WERI-Rb-1 (cell line): ENCODE measurements around the gene SLC6A17.
A peak's percentile ranks its signal among the peaks of the same experiment; 100 is the strongest.

Experiments
- DNase-seq: peaks from one replicate; pipeline ENCODE4 v3.0.0-alpha.2; 2020
- H3K27ac ChIP-seq: fragments of 250-450 bp; sonication (Bioruptor Pico); 2 replicates; pipeline ENCODE4 v1.5.1; 2020; ENCODE audit warnings: mild to moderate bottlenecking, moderate library complexity
- H3K27me3 ChIP-seq: fragments of 250-450 bp; sonication (Bioruptor Pico); 2 replicates; pipeline ENCODE4 v1.5.1; 2021; ENCODE audit warnings: mild to moderate bottlenecking, low read depth, moderate library complexity; ENCODE audit not compliant: insufficient read depth, severe bottlenecking
- H3K36me3 ChIP-seq: fragments of 250-450 bp; sonication (Bioruptor Pico); 2 replicates; pipeline ENCODE4 v1.5.1; 2020; ENCODE audit warnings: mild to moderate bottlenecking, moderate library complexity
- H3K4me3 ChIP-seq: 2 replicates; pipeline ENCODE4 v1.5.1; 2011; ENCODE audit warnings: low read depth, mild to moderate bottlenecking, control low read depth, low read length
- H3K9me3 ChIP-seq: fragments of 250-450 bp; sonication (Bioruptor Pico); 2 replicates; pipeline ENCODE4 v1.5.1; 2021; ENCODE audit warnings: mild to moderate bottlenecking, moderate library complexity; ENCODE audit not compliant: severe bottlenecking
- CTCF ChIP-seq: IDR thresholded peaks from 2 replicates; pipeline ENCODE4 v1.5.1; 2011; ENCODE audit warnings: low read depth, mild to moderate bottlenecking, control low read depth, inconsistent platforms, low read length

The SLC6A17 gene

GRCh38 chr1:110150330-110151174 is at the start of gene SLC6A17:
Gene SLC6A17, plus strand, starts transcription at chr1:110150494. Its CDS starts 16,436 bp downstream, at chr1:110166930.
- Histone ChIP-seq H3K4me3 (peak within 1 kb of the TSS; percentile 47), H3K27me3 (peaks cover 3% of the 10 kb centered on the region)
- peak; percentile 83 for DNase-seq

GRCh38 chr1:110102081-110102480 is 48.2 kb upstream of the SLC6A17 start:
- TF ChIP-seq CTCF, result no peak
- H3K9me3 ChIP-seq, result no peaks in the 10 kb centered on the region
- H3K27me3 ChIP-seq, result no peaks in the 10 kb centered on the region
- H3K27ac ChIP-seq, result no peak overlapping the region
- DNase-seq, result no peak
- no peak overlapping the region for H3K4me3 ChIP-seq
- no peaks in the 10 kb centered on the region for H3K36me3 ChIP-seq

More at GRCh38 chr1:110150330-110151174, at the start of gene SLC6A17:
- Histone ChIP-seq H3K27ac (peak within 1 kb of the TSS; percentile 59), H3K9me3 (no peaks in the 10 kb centered on the region), H3K36me3 (no peaks in the 10 kb centered on the region)
- TF ChIP-seq CTCF, result peak; percentile 57

- peak; percentile 99 for TF ChIP-seq CTCF
- peak overlapping the region; percentile 23; the same call in 1 of the 2 replicates for H3K27ac ChIP-seq
- H3K36me3 ChIP-seq, result no peaks in the 10 kb centered on the region
- H3K4me3 ChIP-seq, result no peak overlapping the region
- no peaks in the 10 kb centered on the region for H3K9me3 ChIP-seq
- DNase-seq, result peak; percentile 84
- no peaks in the 10 kb centered on the region for H3K27me3 ChIP-seq
Observed at GRCh38 chr1:110106013-110106941, 44.0 kb upstream of the SLC6A17 start.

- TF ChIP-seq CTCF, result no peak
- no peaks in the 10 kb centered on the region for H3K9me3 ChIP-seq
- no peaks in the 10 kb centered on the region for H3K27me3 ChIP-seq
- H3K27ac ChIP-seq, result no peak overlapping the region
- DNase-seq, result no peak
- no peak overlapping the region for H3K4me3 ChIP-seq
- no peaks in the 10 kb centered on the region for H3K36me3 ChIP-seq
Observed at GRCh38 chr1:110107867-110108469, 42.3 kb upstream of the SLC6A17 start.

GRCh38 chr1:110111081-110111480 is 39.2 kb upstream of the SLC6A17 start:
- Histone ChIP-seq H3K36me3 (no peaks in the 10 kb centered on the region), H3K27me3 (no peaks in the 10 kb centered on the region), H3K9me3 (no peaks in the 10 kb centered on the region), H3K4me3 (no peak overlapping the region), H3K27ac (no peak overlapping the region)
- DNase-seq, result no peak
- TF ChIP-seq CTCF, result no peak
